NCI-H510A (cell line): ENCODE results near the gene ADAP2.
"Not testable (repeated sequence)": the region's sequence is repeated elsewhere in the genome, so short reads cannot be mapped to it uniquely, and the experiment has no call there.

Experiments
- DNase-seq: peaks from one replicate; lab custom pipeline; 2025; lab: John Stamatoyannopoulos, UW

Gene ADAP2

DNA sequence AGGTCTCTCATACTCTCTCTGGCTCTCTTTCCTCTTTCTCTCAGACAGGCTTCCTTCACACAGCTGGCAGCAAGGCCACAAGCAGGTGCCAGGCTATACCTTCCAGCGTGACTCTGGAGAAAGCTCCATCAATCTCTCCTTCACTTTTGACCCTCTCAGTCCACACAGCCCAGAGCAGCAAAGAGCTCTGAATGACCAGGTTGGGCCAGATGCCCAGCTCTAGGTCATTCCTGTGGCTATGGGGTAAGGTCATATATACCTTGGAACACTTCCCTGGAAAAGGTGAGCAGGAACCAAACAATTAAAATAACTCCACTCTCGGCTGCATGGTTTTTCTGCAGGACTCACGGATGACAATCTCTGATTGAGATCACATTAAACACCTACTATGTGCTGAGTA lies 8.8 kb downstream of the ADAP2 start:
- no peak for DNase-seq

GRCh38 chr17:30931582-30931981 lies 9.8 kb downstream of the ADAP2 start:
- not testable (repeated sequence) for DNase-seq

DNA sequence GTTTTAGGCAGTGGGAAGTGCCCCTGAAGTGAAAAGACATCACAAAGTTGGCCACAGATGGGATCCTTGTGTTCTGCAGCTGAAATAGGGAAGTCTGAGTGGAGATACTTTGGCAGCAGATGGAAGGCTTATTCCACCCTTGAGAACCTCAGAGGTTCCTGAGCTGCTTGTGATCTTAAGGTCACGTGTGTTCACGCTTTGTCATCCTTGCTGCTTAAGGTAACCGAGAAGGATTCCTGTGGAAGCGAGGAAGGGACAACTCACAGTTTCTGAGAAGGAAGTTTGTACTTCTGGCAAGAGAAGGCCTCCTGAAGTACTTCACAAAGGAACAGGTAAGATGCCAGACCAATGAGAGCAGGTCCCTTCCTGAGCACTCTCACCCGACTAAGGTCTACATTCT lies 12.2 kb downstream of the ADAP2 start:
- no peak for DNase-seq

GRCh38 chr17:30939051-30939689 lies 17.4 kb downstream of the ADAP2 start:
- no peak for DNase-seq

- no peak for DNase-seq
Measured at GRCh38 chr17:30942308-30943079, 20.7 kb downstream of the ADAP2 start.

- no peak for DNase-seq
Measured at GRCh38 chr17:30947796-30948195, 26.1 kb downstream of the ADAP2 start.

- no peak for DNase-seq
Measured at GRCh38 chr17:30950189-30950588, 28.4 kb downstream of the ADAP2 start.

DNA sequence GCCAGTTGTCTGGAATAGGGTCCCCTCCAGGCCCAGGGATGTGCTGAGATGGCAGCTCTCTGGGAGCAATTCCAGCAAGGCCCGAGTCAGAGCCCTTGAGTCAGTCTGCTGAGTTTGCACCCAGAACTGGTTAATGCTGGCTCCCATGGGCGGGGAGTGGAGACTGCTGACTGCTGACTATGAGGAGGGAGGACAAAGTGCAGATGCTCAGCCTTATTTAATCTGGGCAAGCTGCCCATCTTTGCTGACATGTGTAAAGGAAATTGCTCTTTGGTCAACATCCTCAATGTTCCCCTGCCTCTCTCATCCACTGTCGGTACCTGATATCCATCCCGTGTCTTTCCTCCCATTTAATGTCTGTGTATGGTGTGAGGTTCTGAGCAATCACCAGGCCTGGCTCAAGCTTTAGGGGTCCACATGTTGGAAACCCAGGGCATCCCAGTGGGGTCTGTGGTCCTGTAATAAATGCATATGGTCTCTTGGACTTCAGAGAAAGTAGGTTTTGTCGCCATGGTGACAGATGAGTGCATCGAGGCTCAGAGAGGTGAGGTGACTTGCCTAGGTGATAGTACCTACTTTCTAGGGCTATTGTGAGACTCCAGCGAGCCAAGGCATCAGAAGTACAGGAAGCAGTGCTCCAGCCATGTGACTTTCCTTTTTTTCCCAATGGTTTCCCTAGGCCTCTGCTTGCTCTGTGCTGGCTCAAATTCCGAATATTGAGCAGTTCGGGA lies 29.1 kb downstream of the ADAP2 start:
- peak; percentile 95 for DNase-seq

DNA sequence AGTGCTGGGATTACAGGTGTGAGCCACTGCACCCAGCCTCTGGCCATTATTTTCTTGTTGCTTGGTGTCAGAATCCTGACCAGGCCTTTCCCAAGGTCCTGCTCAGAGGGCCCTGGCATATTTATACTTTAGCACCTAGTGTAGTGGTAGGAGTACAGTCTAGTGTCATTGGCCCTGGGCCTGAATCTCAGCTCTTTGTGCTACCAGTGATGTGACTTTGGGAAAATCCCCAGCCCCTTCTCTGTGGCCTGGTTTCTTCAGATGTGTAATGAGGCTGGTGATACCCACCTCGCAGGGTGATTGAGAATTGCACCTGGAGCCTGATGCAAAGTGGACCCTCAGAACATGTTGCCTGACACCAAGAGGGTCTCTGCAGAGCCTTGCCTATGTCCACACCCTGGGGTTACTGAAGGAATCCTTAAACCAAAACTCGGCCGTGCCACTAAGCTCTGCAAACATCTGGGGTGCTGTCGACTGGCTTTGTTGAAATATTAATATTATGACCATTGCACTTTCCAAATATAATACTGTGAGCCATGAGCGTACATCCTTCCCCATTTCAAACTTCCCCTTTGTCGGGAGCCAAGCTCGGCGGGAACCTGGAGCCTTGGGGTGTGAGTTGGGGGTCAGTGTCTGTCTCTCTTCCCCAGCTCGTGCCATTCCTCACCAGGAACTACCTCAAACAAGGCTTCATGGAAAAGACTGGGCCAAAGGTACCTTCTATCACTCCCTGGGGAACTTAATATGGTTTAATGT lies 31.1 kb downstream of the ADAP2 start:
- DNase-seq = no peak

- no peak for DNase-seq
Measured at GRCh38 chr17:30954046-30954830, 32.5 kb downstream of the ADAP2 start.

DNA sequence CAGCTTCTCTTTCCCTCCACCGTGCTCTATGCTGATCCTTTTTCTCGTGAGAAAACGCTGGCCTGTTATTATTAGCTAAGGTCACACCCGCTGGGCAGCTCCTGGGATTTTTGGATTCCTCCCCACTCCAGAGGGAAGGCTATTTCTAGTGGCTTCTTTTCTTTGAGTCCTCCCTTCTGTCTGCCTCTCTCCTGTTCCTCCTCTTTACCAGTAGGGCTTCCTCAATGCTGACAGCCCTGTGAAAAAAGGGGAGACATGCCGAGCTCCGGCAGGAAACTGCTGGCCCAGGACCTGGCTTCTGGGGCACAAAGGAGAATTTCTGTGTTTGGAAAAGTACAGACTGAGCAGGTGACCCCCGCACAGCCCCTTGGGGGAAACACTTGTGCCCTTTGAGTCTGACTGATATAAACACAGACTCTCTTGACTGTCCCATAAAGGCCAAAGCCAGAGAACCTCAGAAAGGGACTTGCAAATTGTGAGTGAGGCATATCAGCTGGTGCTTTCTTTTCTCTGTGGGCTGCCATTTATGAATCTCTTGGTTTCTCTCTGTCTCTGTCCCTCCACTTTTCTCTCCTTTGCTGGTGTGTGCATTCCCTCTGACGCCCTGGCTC lies 35.1 kb downstream of the ADAP2 start:
- no peak for DNase-seq

- DNase-seq = no peak
Measured at GRCh38 chr17:30957741-30958140, 36.0 kb downstream of the ADAP2 start.

DNA sequence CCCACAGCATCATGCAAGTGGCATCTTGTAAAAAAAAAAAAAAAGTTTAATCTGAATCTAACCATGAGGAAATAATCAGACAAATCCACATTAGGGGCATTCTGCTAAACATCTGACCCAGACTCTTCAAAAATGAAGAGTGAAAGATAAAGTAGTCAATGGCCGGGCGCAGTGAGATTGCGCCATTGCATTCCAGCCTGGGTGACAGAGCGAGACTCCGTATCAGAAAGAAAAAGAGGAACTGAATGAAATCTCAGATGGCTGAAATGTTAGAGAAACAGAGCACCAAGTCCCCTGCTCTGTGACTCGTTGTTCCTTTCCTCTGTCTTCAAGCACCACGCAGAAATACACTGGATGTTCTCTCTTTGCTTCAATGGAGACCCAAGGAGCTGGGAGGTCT lies 36.4 kb downstream of the ADAP2 start:
- no peak for DNase-seq

DNA sequence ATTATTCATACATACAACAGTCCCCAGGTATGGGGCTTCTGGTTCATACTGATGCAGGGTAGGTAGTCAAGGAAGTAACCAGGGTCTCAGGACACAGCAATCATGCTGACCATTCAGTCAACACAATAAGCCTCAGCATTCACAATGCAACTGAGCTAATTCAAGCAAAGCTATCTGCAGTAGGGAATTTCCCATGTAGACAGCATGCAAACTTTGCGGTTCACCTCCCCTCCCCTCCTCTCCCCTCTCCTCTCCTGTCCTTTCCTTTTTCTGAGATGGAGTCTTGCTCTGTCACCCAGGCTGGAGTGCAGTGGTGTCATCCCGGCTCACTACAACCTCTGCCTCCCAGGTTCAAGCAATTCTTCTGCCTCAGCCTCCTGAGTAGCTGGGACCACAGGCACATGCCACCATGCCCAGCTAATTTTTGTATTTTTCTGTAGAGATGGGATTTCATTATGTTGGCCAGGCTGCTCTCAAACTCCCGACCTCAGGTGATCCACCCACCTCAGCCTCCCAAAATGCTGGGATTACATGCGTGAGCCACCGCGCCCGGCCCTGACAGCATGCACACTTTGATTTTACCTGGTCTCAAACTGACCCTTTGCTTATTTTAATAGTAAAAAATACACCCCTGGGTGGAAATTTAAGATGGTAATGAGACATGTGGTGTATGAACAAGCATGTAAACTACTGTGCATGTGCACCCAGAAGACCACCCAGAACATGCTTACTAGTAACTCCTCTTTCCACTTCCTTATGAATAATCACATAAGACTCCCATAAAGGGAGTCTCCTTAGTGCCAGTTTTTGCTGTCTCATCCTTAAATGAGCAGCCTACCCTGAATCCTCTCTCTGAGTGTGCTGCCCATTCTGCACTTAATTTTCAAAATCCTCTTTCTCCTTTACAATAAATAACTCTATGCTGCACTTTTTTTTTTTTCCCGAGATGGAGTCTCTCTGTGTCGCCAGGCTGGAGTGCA lies 39.8 kb downstream of the ADAP2 start:
- no peak for DNase-seq

GRCh38 chr17:30964312-30964711 lies 42.6 kb downstream of the ADAP2 start:
- not testable (repeated sequence) for DNase-seq

DNA sequence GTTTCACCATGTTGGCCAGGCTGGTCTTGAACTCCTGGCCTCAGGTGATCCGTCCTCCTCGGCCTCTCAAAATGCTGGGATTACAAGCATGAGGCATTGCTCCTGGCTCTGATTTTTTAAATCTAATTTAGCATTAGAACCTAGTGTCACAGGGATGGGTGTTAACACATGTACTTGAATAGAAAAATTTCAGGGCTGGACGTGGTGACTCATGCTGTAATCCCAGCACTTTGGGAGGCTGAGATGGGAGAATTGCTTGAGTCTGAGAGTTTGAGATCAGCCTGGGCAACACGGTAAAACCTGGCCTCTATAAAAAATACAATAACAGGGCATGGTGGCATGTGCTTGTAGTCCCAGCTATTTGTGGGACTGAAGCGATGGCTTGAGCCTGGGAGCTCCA lies 43.1 kb downstream of the ADAP2 start:
- no peak for DNase-seq

- DNase-seq = no peak
Measured at GRCh38 chr17:30965686-30966085, 43.9 kb downstream of the ADAP2 start.

GRCh38 chr17:30967911-30968310 lies 46.2 kb downstream of the ADAP2 start:
- not testable (repeated sequence) for DNase-seq

DNA sequence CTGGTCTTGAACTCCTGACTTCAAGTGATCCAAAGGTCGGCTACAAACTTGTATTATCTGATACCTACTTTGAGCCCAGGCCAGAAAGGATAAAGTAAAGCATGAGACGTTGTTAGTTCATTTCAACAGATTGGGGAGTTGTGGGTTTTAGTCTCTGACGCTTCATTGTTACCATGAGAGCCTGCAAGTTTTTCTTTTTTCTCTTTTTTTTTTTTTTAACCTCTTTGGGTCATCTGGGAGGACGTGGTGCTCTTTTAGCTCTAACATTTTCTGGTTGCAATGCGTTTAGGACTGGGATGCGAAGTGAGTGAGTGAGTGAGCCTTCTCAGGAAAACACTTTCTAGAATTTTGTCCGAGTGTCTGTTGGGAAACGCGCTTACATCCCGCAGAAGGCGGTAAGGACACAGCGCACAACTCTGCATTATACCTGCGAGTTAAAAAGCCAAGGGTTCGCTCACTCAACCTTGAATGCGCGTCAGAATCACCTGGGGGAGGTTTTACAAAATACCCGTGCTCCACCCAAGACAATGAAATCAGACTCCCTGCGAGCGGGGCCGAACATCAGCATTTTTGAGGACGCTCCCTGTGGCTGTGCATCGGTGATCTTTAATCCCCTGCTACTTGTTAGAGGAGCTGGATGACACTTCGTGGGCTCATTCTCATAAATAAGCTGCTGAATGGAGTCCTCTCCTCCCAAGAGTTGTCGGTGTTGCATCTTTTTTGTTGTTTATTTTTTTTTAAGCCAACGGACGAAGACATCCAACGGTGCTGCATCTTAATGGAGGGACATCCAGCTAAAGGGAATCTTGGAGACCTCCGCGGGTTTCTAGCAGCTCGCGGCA lies 48.5 kb downstream of the ADAP2 start:
- peak; percentile 30 for DNase-seq
